HG02970 (cell line): ENCODE data around the gene PRRT1.
"Not testable (repeated sequence)": the region's sequence is repeated elsewhere in the genome, so short reads cannot be mapped to it uniquely, and the experiment has no call there.

Source experiments
- ATAC-seq: cut with Tn5 transposase; IDR thresholded peaks from one replicate; pipeline ENCODE4 v1.9.1; 2021; ENCODE audit warnings: mild to moderate bottlenecking, moderate library complexity, moderate number of reproducible peaks; ENCODE audit not compliant: unreplicated experiment, low FRiP score

Gene PRRT1

DNA sequence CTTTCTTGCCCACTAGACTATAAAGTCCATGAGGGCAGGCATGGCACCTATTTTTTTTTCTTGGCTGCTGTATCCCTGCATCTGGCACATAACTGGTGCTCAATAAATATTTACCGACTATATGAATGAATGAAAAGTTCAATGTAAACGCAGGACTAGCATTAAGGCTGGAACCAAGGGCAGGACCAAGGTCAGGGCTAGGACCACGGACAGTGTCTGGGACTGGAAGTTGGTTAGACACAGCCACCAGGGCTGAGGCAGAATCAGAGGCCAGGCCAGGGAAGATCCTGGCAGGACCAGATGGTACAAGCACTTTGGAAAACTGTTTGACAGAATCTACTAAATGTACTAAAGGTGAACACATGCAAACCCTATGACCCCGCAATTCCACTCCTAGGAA is 46.3 kb downstream of the PRRT1 start:
- no peak for ATAC-seq

DNA sequence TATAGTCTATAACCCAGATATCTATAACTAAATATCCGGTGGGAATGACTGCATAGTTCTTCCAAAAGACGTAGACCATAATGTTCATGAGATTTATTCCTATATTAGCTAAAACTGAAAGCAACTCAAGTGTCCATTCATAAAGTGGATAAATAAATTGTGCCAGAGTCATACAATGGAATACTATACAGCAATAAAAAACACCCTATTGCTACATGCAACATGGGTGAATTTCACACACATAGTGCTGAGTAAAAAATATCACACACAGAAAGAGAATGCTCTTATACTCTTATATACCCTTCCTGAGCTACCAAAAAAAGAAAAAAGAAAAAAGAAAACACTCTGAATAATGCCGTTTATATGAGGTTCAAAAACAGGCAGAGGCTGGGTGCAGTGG is 49.5 kb downstream of the PRRT1 start:
- no peak for ATAC-seq

DNA sequence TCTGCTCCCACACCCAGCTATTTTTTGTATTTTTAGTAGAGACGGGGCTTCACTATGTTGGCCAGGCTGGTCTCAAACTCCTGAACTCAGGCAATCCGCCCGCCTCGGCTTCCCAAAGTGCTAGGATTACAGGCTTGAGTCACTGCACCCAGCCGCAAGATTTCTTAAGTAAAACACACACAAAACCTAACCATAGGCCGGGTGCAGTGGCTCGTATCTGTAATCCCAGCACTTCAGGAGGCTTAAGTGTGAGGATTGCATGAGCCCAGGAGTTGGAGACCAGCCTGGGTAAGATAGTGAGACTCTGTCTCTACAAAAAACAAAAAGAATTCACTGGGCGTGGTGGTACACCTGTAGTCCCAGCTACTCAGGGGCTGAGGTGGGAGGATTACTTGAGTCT is 51.5 kb downstream of the PRRT1 start:
- ATAC-seq: not testable (repeated sequence)
